Fibroblast of villous mesenchyme (primary cell): ENCODE measurements around the gene R3HDM2. TPM values are rescaled to one million over a fixed set of nuclear protein-coding genes. Genes with fewer than 3 reads are reported as not detected.

Experiments
- DNase-seq: peaks from one replicate; pipeline ENCODE4 v3.0.0-alpha.2; 2010; ENCODE audit warnings: low read depth
- H3K4me3 ChIP-seq: 2 replicates; pipeline ENCODE4 v1.5.1; 2011; ENCODE audit warnings: low read depth, mild to moderate bottlenecking, low read length
- CTCF ChIP-seq: IDR thresholded peaks from 2 replicates; pipeline ENCODE4 v1.5.1; 2012; ENCODE audit warnings: low read depth, mild to moderate bottlenecking, low read length; ENCODE audit not compliant: insufficient read depth
- small RNA-seq: library from RNA; depleted of rRNA; stranded (forward); fragments of <200 nt; gene quantifications from one replicate; pipeline ENCODE3, GENCODE V24; 2012
- total RNA-seq: library from RNA; depleted of rRNA; stranded (reverse); fragments of >200 nt; gene quantifications from 2 replicates; pipeline ENCODE4 v1.2.3, GENCODE V29; 2012

Gene R3HDM2
- total RNA-seq, 1 donor: 19.0 TPM

- DNase-seq: no peak
- no peak for TF ChIP-seq CTCF
- no peak overlapping the region for H3K4me3 ChIP-seq
These were observed 225.7 kb downstream of the R3HDM2 start for GRCh38 chr12:57205186-57205585.

- TF ChIP-seq CTCF: no peak
- H3K4me3 ChIP-seq: no peak overlapping the region
- no peak for DNase-seq
These were observed 226.4 kb downstream of the R3HDM2 start for GRCh38 chr12:57204454-57204853.

GRCh38 chr12:57203791-57204190, 227.1 kb downstream of the R3HDM2 start:
- no peak for TF ChIP-seq CTCF
- DNase-seq: no peak

More at GRCh38 chr12:57203791-57204190, 227.1 kb downstream of the R3HDM2 start:
- H3K4me3 ChIP-seq: no peak overlapping the region

Small RNA genes lying within 50 kb of the gene (small RNA-seq; reads per million reads assigned to genes)
- not detected for gene RNU6-879P

Other genes with a start within 250 kb of the R3HDM2 start
- gene NXPH4, start 214.2 kb downstream of the R3HDM2 start, total RNA-seq: 1.3 and 1.6 TPM in 2 replicates
- gene SHMT2, start 201.3 kb downstream of the R3HDM2 start, total RNA-seq: 199 and 316 TPM in 2 replicates
- gene STAC3, start 179.9 kb downstream of the R3HDM2 start, total RNA-seq: 0.32 and 1.3 TPM in 2 replicates
- under 0.01 TPM in 1 of 2 replicates, not detected in the other for gene INHBC, start 3.7 kb upstream of the R3HDM2 start, total RNA-seq
- 1.7 and 4.5 TPM in 2 replicates for gene INHBE, start 24.3 kb upstream of the R3HDM2 start, total RNA-seq
- gene GLI1, start 28.7 kb upstream of the R3HDM2 start, total RNA-seq: 0.86 and 1.9 TPM in 2 replicates
- under 0.01 TPM in 2 replicates for gene ARHGAP9, start 48.8 kb upstream of the R3HDM2 start, total RNA-seq
- 158 and 244 TPM in 2 replicates for gene MARS1, start 57.0 kb upstream of the R3HDM2 start, total RNA-seq
- 18.1 and 56.7 TPM in 2 replicates for gene DDIT3, start 89.5 kb upstream of the R3HDM2 start, total RNA-seq
- gene MBD6, start 91.8 kb upstream of the R3HDM2 start, total RNA-seq: 4.8 and 6.9 TPM in 2 replicates
- gene DCTN2, start 116.1 kb upstream of the R3HDM2 start, total RNA-seq: 111 and 120 TPM in 2 replicates
- gene KIF5A, start 119.0 kb upstream of the R3HDM2 start, total RNA-seq: 0.86 and 1.3 TPM in 2 replicates
- gene PIP4K2C, start 160.1 kb upstream of the R3HDM2 start, total RNA-seq: 21.3 and 33.2 TPM in 2 replicates
- 19.0 and 22.9 TPM in 2 replicates for gene DTX3, start 173.8 kb upstream of the R3HDM2 start, total RNA-seq
- 28.0 and 48.4 TPM in 2 replicates for gene ARHGEF25, start 180.4 kb upstream of the R3HDM2 start, total RNA-seq
- 3.0 and 5.2 TPM in 2 replicates for gene B4GALNT1, start 202.2 kb upstream of the R3HDM2 start, total RNA-seq